Neural cell (in vitro differentiated cells): ENCODE results near the gene C10orf53. TPM values are rescaled to one million over a fixed set of nuclear protein-coding genes. Genes with fewer than 3 reads are reported as not detected.

Experiments used
- H2AFZ ChIP-seq: fragments of 200-600, 300-800 bp; sonication (generic), shearing (Covaris generic); 2 replicates; pipeline ENCODE4 v1.6.0; 2014; ENCODE audit warnings: low read depth, mild to moderate bottlenecking, antibody characterized with exemption, low read length, moderate library complexity
- H3F3A ChIP-seq: fragments of 200-600 bp; shearing (Covaris generic); 2 replicates; pipeline ENCODE4 v1.6.1; 2016; ENCODE audit warnings: mild to moderate bottlenecking, moderate library complexity, mixed read lengths, antibody characterized with exemption, low read length; ENCODE audit not compliant: insufficient read depth, poor library complexity, severe bottlenecking
- H3K27ac ChIP-seq: fragments of 200-600, 300-800 bp; sonication (generic), shearing (Covaris generic); 2 replicates; pipeline ENCODE4 v1.5.1; 2014; ENCODE audit warnings: mild to moderate bottlenecking, low read length, moderate library complexity
- H3K27me3 ChIP-seq: fragments of 300-800, 200-600 bp; sonication (generic), shearing (Covaris generic); 2 replicates; pipeline ENCODE4 v1.6.0; 2014; ENCODE audit warnings: mild to moderate bottlenecking, low read depth, low read length, moderate library complexity; ENCODE audit not compliant: insufficient read depth
- H3K36me3 ChIP-seq: fragments of 300-800, 200-600 bp; sonication (generic), shearing (Covaris generic); 2 replicates; pipeline ENCODE4 v1.5.1; 2014; ENCODE audit warnings: mild to moderate bottlenecking, antibody characterized with exemption, low read length, moderate library complexity; ENCODE audit not compliant: insufficient read depth
- H3K4me2 ChIP-seq: fragments of 300-800, 200-600 bp; sonication (generic), shearing (Covaris generic); 2 replicates; pipeline ENCODE4 v1.6.0; 2014; ENCODE audit warnings: mild to moderate bottlenecking, low read length
- H3K4me3 ChIP-seq: fragments of 300-800, 200-600 bp; sonication (generic), shearing (Covaris generic); 2 replicates; pipeline ENCODE4 v1.5.1; 2014; ENCODE audit warnings: mild to moderate bottlenecking, low read length, moderate library complexity
- H3K79me2 ChIP-seq: fragments of 200-600 bp; shearing (Covaris generic); replicated peaks from 2 replicates; pipeline ENCODE4 v1.6.0; 2014; ENCODE audit warnings: mild to moderate bottlenecking, low read length, moderate library complexity; ENCODE audit not compliant: insufficient read depth
- H3K9ac ChIP-seq: fragments of 300-800, 200-600 bp; sonication (generic), shearing (Covaris generic); 2 replicates; pipeline ENCODE4 v1.6.1; 2016; ENCODE audit warnings: mild to moderate bottlenecking, low read length, mixed read lengths
- H3K9me2 ChIP-seq: fragments of 200-600 bp; shearing (Covaris generic); 2 replicates; pipeline ENCODE4 v1.6.1; 2016; ENCODE audit warnings: mild to moderate bottlenecking, low read length, mixed read lengths; ENCODE audit not compliant: insufficient read depth
- H3K9me3 ChIP-seq: fragments of 200-600, 300-800 bp; sonication (generic), shearing (Covaris generic); 2 replicates; pipeline ENCODE4 v1.6.1; 2016; ENCODE audit warnings: mild to moderate bottlenecking, mixed run types, low read length, moderate library complexity, mixed read lengths
- H4K20me1 ChIP-seq: fragments of 200-600 bp; shearing (Covaris generic); 2 replicates; pipeline ENCODE4 v1.6.1; 2016; ENCODE audit warnings: mild to moderate bottlenecking, mixed run types; ENCODE audit not compliant: insufficient read depth
- EP300 ChIP-seq: fragments of 450-650 bp; conservative IDR thresholded peaks from 2 replicates; pipeline ENCODE4 v1.6.1; 2014; ENCODE audit warnings: antibody characterized with exemption, mild to moderate bottlenecking, moderate library complexity; ENCODE audit not compliant: poor library complexity, severe bottlenecking
- EZH2 ChIP-seq: fragments of 200-600, 300-800 bp; shearing (Covaris generic), sonication (generic); IDR thresholded peaks from 2 replicates; pipeline ENCODE4 v1.6.1; 2014; ENCODE audit warnings: antibody characterized with exemption, low read length, borderline replicate concordance, mild to moderate bottlenecking; ENCODE audit not compliant: insufficient read depth, poor library complexity, severe bottlenecking
- MXI1 ChIP-seq: fragments of 450-650 bp; conservative IDR thresholded peaks from 2 replicates; pipeline ENCODE4 v1.6.1; 2014; ENCODE audit warnings: antibody characterized with exemption, mild to moderate bottlenecking; ENCODE audit not compliant: poor library complexity, severe bottlenecking
- POLR2AphosphoS5 ChIP-seq: IDR thresholded peaks from 2 replicates; pipeline ENCODE4 v1.6.1; 2012
- RAD21 ChIP-seq: fragments of 450-650 bp; conservative IDR thresholded peaks from 2 replicates; pipeline ENCODE4 v1.6.1; 2014; ENCODE audit warnings: antibody characterized with exemption, mild to moderate bottlenecking, moderate library complexity
- REST ChIP-seq: IDR thresholded peaks from 2 replicates; pipeline ENCODE4 v1.6.1; 2012; ENCODE audit warnings: borderline replicate concordance
- SMC3 ChIP-seq: fragments of 450-650 bp; conservative IDR thresholded peaks from 2 replicates; pipeline ENCODE4 v1.6.1; 2014; ENCODE audit warnings: antibody characterized with exemption, mild to moderate bottlenecking, moderate library complexity; ENCODE audit not compliant: poor library complexity
- TAF1 ChIP-seq: IDR thresholded peaks from 2 replicates; pipeline ENCODE4 v1.6.1; 2012; ENCODE audit warnings: low read depth
- polyA plus RNA-seq: library from polyadenylated mRNA; depleted of rRNA; stranded (reverse); fragments of >200 nt; gene quantifications from 2 replicates; pipeline ENCODE4 v1.2.3, GENCODE V29; 2014
- TF ChIP-seq, protein P1 (sequence below): fragments of 450-650 bp; IDR thresholded peaks from 2 replicates; pipeline ENCODE4 v1.5.1; 2014; ENCODE audit warnings: antibody characterized with exemption, mild to moderate bottlenecking, moderate library complexity; ENCODE audit not compliant: poor library complexity, severe bottlenecking

The C10orf53 gene
- polyA plus RNA-seq, 1 donor from 2014 or later: not detected

GRCh38 chr10:49652421-49653272, 26.8 kb upstream of the C10orf53 start:
- Histone ChIP-seq H3K27ac (no peak overlapping the region), H3K4me2 (no peak overlapping the region), H3K9ac (no peak overlapping the region), H2AFZ (no peak overlapping the region), H3K27me3 (no peaks in the 10 kb centered on the region), H3F3A (no peaks in the 10 kb centered on the region), H3K9me3 (no peaks in the 10 kb centered on the region), H3K9me2 (no peaks in the 10 kb centered on the region), H3K36me3 (no peaks in the 10 kb centered on the region), H4K20me1 (no peaks in the 10 kb centered on the region), H3K4me3 (no peak overlapping the region), H3K79me2 (no peaks in the 10 kb centered on the region)
- no peak for TF ChIP-seq TAF1

GRCh38 chr10:49653273-49653929, 26.1 kb upstream of the C10orf53 start:
- TF ChIP-seq RAD21 (no peak), TAF1 (no peak), SMC3 (no peak), EP300 (no peak), POLR2AphosphoS5 (no peak), REST (no peak), MXI1 (no peak), EZH2 (no peak)
- TF ChIP-seq, protein P1, sequence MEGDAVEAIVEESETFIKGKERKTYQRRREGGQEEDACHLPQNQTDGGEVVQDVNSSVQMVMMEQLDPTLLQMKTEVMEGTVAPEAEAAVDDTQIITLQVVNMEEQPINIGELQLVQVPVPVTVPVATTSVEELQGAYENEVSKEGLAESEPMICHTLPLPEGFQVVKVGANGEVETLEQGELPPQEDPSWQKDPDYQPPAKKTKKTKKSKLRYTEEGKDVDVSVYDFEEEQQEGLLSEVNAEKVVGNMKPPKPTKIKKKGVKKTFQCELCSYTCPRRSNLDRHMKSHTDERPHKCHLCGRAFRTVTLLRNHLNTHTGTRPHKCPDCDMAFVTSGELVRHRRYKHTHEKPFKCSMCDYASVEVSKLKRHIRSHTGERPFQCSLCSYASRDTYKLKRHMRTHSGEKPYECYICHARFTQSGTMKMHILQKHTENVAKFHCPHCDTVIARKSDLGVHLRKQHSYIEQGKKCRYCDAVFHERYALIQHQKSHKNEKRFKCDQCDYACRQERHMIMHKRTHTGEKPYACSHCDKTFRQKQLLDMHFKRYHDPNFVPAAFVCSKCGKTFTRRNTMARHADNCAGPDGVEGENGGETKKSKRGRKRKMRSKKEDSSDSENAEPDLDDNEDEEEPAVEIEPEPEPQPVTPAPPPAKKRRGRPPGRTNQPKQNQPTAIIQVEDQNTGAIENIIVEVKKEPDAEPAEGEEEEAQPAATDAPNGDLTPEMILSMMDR: no peak
- Histone ChIP-seq H3F3A (no peaks in the 10 kb centered on the region), H3K36me3 (no peaks in the 10 kb centered on the region), H3K79me2 (no peaks in the 10 kb centered on the region), H3K27me3 (no peaks in the 10 kb centered on the region), H3K9me3 (no peaks in the 10 kb centered on the region), H3K4me3 (no peak overlapping the region), H3K9me2 (no peaks in the 10 kb centered on the region), H4K20me1 (no peaks in the 10 kb centered on the region), H3K4me2 (no peak overlapping the region), H3K9ac (no peak overlapping the region), H2AFZ (no peak overlapping the region), H3K27ac (no peak overlapping the region)
